ENCODE results near the gene GPR89A.

Gene GPR89A

GRCh38 chr1:145719230-145720079, 111.7 kb downstream of the GPR89A start, which contains the start of gene CD160:
CD160 (plus strand) TSS chr1:145719499; CDS start chr1:145728328, 8,829 bp downstream.
- DNase-seq, result no peak

Measured in fibroblast of skin of scalp (primary cell).